Fibroblast of lung (primary cell): ENCODE results near the gene OR2AE1.

ENCODE experiments used
- EZH2 ChIP-seq: IDR thresholded peaks from 2 replicates; pipeline ENCODE4 v1.5.1; 2012; ENCODE audit warnings: low read length, control low read depth, mild to moderate bottlenecking; ENCODE audit errors: missing control alignments
- TF ChIP-seq, protein P1 (sequence below), 2 donors: IDR thresholded peaks in 1 of 2; conservative IDR thresholded peaks in 1 of 2; 1 replicate in 1 of 2; 2 replicates in 1 of 2; pipeline ENCODE4 v1.5.1; 2011 to 2012; ENCODE audit warnings: low read length in 2 of 2, control low read depth in 1 of 2, inconsistent platforms in 1 of 2, low read depth in 1 of 2, mild to moderate bottlenecking in 1 of 2

DNA sequence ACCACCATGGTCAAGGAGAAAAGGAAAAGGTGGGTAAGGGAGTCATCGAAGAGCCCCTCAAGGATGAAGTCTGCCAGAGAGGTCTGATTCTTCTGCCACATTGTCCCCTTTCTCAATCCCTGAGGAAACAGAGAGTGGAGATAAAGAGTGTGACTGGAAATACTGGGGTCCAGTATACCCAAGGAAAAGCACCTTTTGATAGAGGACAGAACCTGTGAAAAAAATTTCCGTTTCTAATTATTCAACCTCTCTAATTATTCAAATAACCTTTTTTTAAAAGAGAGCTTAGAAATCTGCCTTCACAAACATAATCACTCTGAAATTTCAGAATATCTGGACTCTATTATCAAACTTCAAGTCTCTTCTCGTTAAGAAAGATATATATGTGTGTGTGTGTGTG is at the start of gene OR2AE1:
- TF ChIP-seq, protein P1, sequence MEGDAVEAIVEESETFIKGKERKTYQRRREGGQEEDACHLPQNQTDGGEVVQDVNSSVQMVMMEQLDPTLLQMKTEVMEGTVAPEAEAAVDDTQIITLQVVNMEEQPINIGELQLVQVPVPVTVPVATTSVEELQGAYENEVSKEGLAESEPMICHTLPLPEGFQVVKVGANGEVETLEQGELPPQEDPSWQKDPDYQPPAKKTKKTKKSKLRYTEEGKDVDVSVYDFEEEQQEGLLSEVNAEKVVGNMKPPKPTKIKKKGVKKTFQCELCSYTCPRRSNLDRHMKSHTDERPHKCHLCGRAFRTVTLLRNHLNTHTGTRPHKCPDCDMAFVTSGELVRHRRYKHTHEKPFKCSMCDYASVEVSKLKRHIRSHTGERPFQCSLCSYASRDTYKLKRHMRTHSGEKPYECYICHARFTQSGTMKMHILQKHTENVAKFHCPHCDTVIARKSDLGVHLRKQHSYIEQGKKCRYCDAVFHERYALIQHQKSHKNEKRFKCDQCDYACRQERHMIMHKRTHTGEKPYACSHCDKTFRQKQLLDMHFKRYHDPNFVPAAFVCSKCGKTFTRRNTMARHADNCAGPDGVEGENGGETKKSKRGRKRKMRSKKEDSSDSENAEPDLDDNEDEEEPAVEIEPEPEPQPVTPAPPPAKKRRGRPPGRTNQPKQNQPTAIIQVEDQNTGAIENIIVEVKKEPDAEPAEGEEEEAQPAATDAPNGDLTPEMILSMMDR (conservative IDR thresholded peaks at IDR 0.05 in 1 of 2, IDR thresholded peaks at IDR 0.05 in 1 of 2; ENCODE audit: low read depth in 1 of 2, low read length in 2 of 2) = no peak
- TF ChIP-seq EZH2 = no peak
